MM.1S (cell line): ENCODE data around the gene HTR5A.

Experiments used
- DNase-seq: peaks from one replicate; pipeline ENCODE4 v3.0.0-alpha.2; 2015
- H2AFZ ChIP-seq: fragments of 300-600 bp; sonication (generic); 2 replicates; pipeline ENCODE4 v1.6.0; 2016; ENCODE audit warnings: antibody characterized with exemption, low read length
- H3F3A ChIP-seq: fragments of 300-600 bp; sonication (generic); 2 replicates; pipeline ENCODE4 v1.6.1; 2016; ENCODE audit warnings: mild to moderate bottlenecking, antibody characterized with exemption, low read length, moderate library complexity, mixed read lengths; ENCODE audit not compliant: insufficient read depth
- H3K27ac ChIP-seq: fragments of 300-600 bp; sonication (generic); 2 replicates; pipeline ENCODE4 v1.5.1; 2016; ENCODE audit warnings: mild to moderate bottlenecking, low read length
- H3K27me3 ChIP-seq: fragments of 300-600 bp; sonication (generic); replicated peaks from 2 replicates; pipeline ENCODE4 v1.6.0; 2016; ENCODE audit warnings: low read length; ENCODE audit not compliant: insufficient read depth
- H3K36me3 ChIP-seq: fragments of 300-600 bp; sonication (generic); replicated peaks from 2 replicates; pipeline ENCODE4 v1.6.1; 2016; ENCODE audit warnings: mild to moderate bottlenecking, low read length, mixed read lengths; ENCODE audit not compliant: insufficient read depth
- H3K4me1 ChIP-seq: fragments of 300-600 bp; sonication (generic); 2 replicates; pipeline ENCODE4 v1.6.1; 2016; ENCODE audit warnings: low read length, mixed read lengths
- H3K4me2 ChIP-seq: fragments of 300-600 bp; sonication (generic); 2 replicates; pipeline ENCODE4 v1.6.0; 2016; ENCODE audit warnings: low read depth, low read length
- H3K4me3 ChIP-seq: fragments of 300-600 bp; sonication (generic); 2 replicates; pipeline ENCODE4 v1.5.1; 2016; ENCODE audit warnings: low read length, mixed read lengths
- H3K79me2 ChIP-seq: fragments of 300-600 bp; sonication (generic); 2 replicates; pipeline ENCODE4 v1.6.1; 2016; ENCODE audit warnings: mixed run types, low read length, mixed read lengths
- H3K9ac ChIP-seq: fragments of 300-600 bp; sonication (generic); 2 replicates; pipeline ENCODE4 v1.6.1; 2016; ENCODE audit warnings: low read length, mixed read lengths
- H3K9me2 ChIP-seq: fragments of 300-600 bp; sonication (generic); replicated peaks from 2 replicates; pipeline ENCODE4 v1.6.1; 2016; ENCODE audit warnings: mild to moderate bottlenecking, low read length, mixed read lengths; ENCODE audit not compliant: insufficient read depth
- H3K9me3 ChIP-seq: fragments of 300-600 bp; sonication (generic); replicated peaks from 2 replicates; pipeline ENCODE4 v1.6.1; 2016; ENCODE audit warnings: mild to moderate bottlenecking, low read length, mixed read lengths; ENCODE audit not compliant: insufficient read depth
- H4K20me1 ChIP-seq: fragments of 300-600 bp; sonication (generic); 2 replicates; pipeline ENCODE4 v1.6.1; 2016; ENCODE audit warnings: mild to moderate bottlenecking, low read length, moderate library complexity, mixed read lengths; ENCODE audit not compliant: insufficient read depth
- CTCF ChIP-seq: fragments of 300-600 bp; sonication (generic); IDR thresholded peaks from 2 replicates; pipeline ENCODE4 v1.5.1; 2016; ENCODE audit warnings: antibody characterized with exemption, low read length, mixed read lengths
- EZH2 ChIP-seq: fragments of 300-600 bp; sonication (generic); optimal IDR thresholded peaks from 2 replicates; pipeline ENCODE3; 2017; ENCODE audit warnings: low read depth, mild to moderate bottlenecking, antibody characterized with exemption, low read length, mixed read lengths
- EZH2phosphoT487 ChIP-seq: fragments of 300-600 bp; sonication (generic); IDR thresholded peaks from 2 replicates; pipeline ENCODE4 v1.6.1; 2018; ENCODE audit warnings: antibody characterized with exemption, low read length

The HTR5A gene

GRCh38 chr7:155066417-155066950 is 3.6 kb upstream of the HTR5A start:
- H2AFZ ChIP-seq: no peak overlapping the region
- no peak overlapping the region for H3K4me2 ChIP-seq
- H3K27ac ChIP-seq: no peak overlapping the region
- no peak overlapping the region for H3K9ac ChIP-seq
- no peaks in the 10 kb centered on the region for H3K27me3 ChIP-seq
- H3K36me3 ChIP-seq: no peaks in the 10 kb centered on the region
- no peak for DNase-seq
- TF ChIP-seq EZH2phosphoT487 (no peak), CTCF (no peak), EZH2 (no peak)
- no peaks in the 10 kb centered on the region for H3K9me2 ChIP-seq
- H3K4me3 ChIP-seq: no peak overlapping the region
- H3K79me2 ChIP-seq: no peaks in the 10 kb centered on the region
- H3K9me3 ChIP-seq: no peaks in the 10 kb centered on the region
- H4K20me1 ChIP-seq: no peaks in the 10 kb centered on the region
- H3K4me1 ChIP-seq: no peaks in the 10 kb centered on the region
- H3F3A ChIP-seq: no peaks in the 10 kb centered on the region

DNA sequence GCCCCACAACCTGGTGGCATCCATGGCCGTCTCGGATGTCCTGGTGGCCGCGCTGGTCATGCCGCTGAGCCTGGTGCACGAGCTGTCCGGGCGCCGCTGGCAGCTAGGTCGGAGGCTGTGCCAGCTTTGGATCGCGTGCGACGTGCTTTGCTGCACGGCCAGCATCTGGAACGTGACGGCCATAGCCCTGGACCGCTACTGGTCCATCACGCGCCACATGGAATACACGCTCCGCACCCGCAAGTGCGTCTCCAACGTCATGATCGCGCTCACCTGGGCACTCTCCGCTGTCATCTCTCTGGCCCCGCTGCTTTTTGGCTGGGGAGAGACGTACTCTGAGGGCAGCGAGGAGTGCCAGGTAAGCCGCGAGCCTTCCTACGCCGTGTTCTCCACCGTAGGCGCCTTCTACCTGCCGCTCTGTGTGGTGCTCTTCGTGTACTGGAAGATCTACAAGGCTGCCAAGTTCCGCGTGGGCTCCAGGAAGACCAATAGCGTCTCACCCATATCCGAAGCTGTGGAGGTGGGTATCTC is 1.1 kb downstream of the HTR5A start:
- no peak overlapping the region for H3K4me3 ChIP-seq
- TF ChIP-seq EZH2phosphoT487: no peak
- TF ChIP-seq EZH2: no peak
- no peak for TF ChIP-seq CTCF
- H3K4me1 ChIP-seq: no peaks in the 10 kb centered on the region
- H3K27ac ChIP-seq: no peak overlapping the region
- no peaks in the 10 kb centered on the region for H3F3A ChIP-seq
- H4K20me1 ChIP-seq: no peaks in the 10 kb centered on the region
- no peaks in the 10 kb centered on the region for H3K9me2 ChIP-seq
- H3K9ac ChIP-seq: no peak overlapping the region
- no peak for DNase-seq
- no peaks in the 10 kb centered on the region for H3K27me3 ChIP-seq
- no peaks in the 10 kb centered on the region for H3K36me3 ChIP-seq
- no peak overlapping the region for H2AFZ ChIP-seq
- no peaks in the 10 kb centered on the region for H3K79me2 ChIP-seq
- no peak overlapping the region for H3K4me2 ChIP-seq
- no peaks in the 10 kb centered on the region for H3K9me3 ChIP-seq

- no peak overlapping the region for H3K27ac ChIP-seq
- H3K79me2 ChIP-seq: no peaks in the 10 kb centered on the region
- no peak overlapping the region for H3K4me2 ChIP-seq
- H3K36me3 ChIP-seq: no peaks in the 10 kb centered on the region
- H4K20me1 ChIP-seq: no peaks in the 10 kb centered on the region
- H3F3A ChIP-seq: no peaks in the 10 kb centered on the region
- no peak overlapping the region for H3K4me3 ChIP-seq
- no peaks in the 10 kb centered on the region for H3K9me2 ChIP-seq
- H3K27me3 ChIP-seq: no peaks in the 10 kb centered on the region
- DNase-seq: no peak
- no peaks in the 10 kb centered on the region for H3K4me1 ChIP-seq
- no peak overlapping the region for H3K9ac ChIP-seq
- TF ChIP-seq EZH2: no peak
- TF ChIP-seq CTCF: no peak
- TF ChIP-seq EZH2phosphoT487: no peak
- H3K9me3 ChIP-seq: no peaks in the 10 kb centered on the region
- no peak overlapping the region for H2AFZ ChIP-seq
These were observed 1.9 kb downstream of the HTR5A start for GRCh38 chr7:155071916-155072571.
